Neural cell (in vitro differentiated cells): ENCODE data around the gene CABCOCO1. TPM values are rescaled to one million over a fixed set of nuclear protein-coding genes. Genes with fewer than 3 reads are reported as not detected.

ENCODE experiments used
- H2AFZ ChIP-seq: fragments of 200-600, 300-800 bp; sonication (generic), shearing (Covaris generic); 2 replicates; pipeline ENCODE4 v1.6.0; 2014; ENCODE audit warnings: low read depth, mild to moderate bottlenecking, antibody characterized with exemption, low read length, moderate library complexity
- H3F3A ChIP-seq: fragments of 200-600 bp; shearing (Covaris generic); 2 replicates; pipeline ENCODE4 v1.6.1; 2016; ENCODE audit warnings: mild to moderate bottlenecking, moderate library complexity, mixed read lengths, antibody characterized with exemption, low read length; ENCODE audit not compliant: insufficient read depth, poor library complexity, severe bottlenecking
- H3K27ac ChIP-seq: fragments of 200-600, 300-800 bp; sonication (generic), shearing (Covaris generic); 2 replicates; pipeline ENCODE4 v1.5.1; 2014; ENCODE audit warnings: mild to moderate bottlenecking, low read length, moderate library complexity
- H3K27me3 ChIP-seq: fragments of 300-800, 200-600 bp; sonication (generic), shearing (Covaris generic); 2 replicates; pipeline ENCODE4 v1.6.0; 2014; ENCODE audit warnings: mild to moderate bottlenecking, low read depth, low read length, moderate library complexity; ENCODE audit not compliant: insufficient read depth
- H3K36me3 ChIP-seq: fragments of 300-800, 200-600 bp; sonication (generic), shearing (Covaris generic); 2 replicates; pipeline ENCODE4 v1.5.1; 2014; ENCODE audit warnings: mild to moderate bottlenecking, antibody characterized with exemption, low read length, moderate library complexity; ENCODE audit not compliant: insufficient read depth
- H3K4me2 ChIP-seq: fragments of 300-800, 200-600 bp; sonication (generic), shearing (Covaris generic); 2 replicates; pipeline ENCODE4 v1.6.0; 2014; ENCODE audit warnings: mild to moderate bottlenecking, low read length
- H3K4me3 ChIP-seq: fragments of 300-800, 200-600 bp; sonication (generic), shearing (Covaris generic); 2 replicates; pipeline ENCODE4 v1.5.1; 2014; ENCODE audit warnings: mild to moderate bottlenecking, low read length, moderate library complexity
- H3K79me2 ChIP-seq: fragments of 200-600 bp; shearing (Covaris generic); replicated peaks from 2 replicates; pipeline ENCODE4 v1.6.0; 2014; ENCODE audit warnings: mild to moderate bottlenecking, low read length, moderate library complexity; ENCODE audit not compliant: insufficient read depth
- H3K9ac ChIP-seq: fragments of 300-800, 200-600 bp; sonication (generic), shearing (Covaris generic); 2 replicates; pipeline ENCODE4 v1.6.1; 2016; ENCODE audit warnings: mild to moderate bottlenecking, low read length, mixed read lengths
- H3K9me2 ChIP-seq: fragments of 200-600 bp; shearing (Covaris generic); 2 replicates; pipeline ENCODE4 v1.6.1; 2016; ENCODE audit warnings: mild to moderate bottlenecking, low read length, mixed read lengths; ENCODE audit not compliant: insufficient read depth
- H3K9me3 ChIP-seq: fragments of 200-600, 300-800 bp; sonication (generic), shearing (Covaris generic); 2 replicates; pipeline ENCODE4 v1.6.1; 2016; ENCODE audit warnings: mild to moderate bottlenecking, mixed run types, low read length, moderate library complexity, mixed read lengths
- H4K20me1 ChIP-seq: fragments of 200-600 bp; shearing (Covaris generic); 2 replicates; pipeline ENCODE4 v1.6.1; 2016; ENCODE audit warnings: mild to moderate bottlenecking, mixed run types; ENCODE audit not compliant: insufficient read depth
- CTCF ChIP-seq: fragments of 450-650 bp; IDR thresholded peaks from 2 replicates; pipeline ENCODE4 v1.5.1; 2014; ENCODE audit warnings: antibody characterized with exemption, mild to moderate bottlenecking, moderate library complexity; ENCODE audit not compliant: poor library complexity, severe bottlenecking
- EP300 ChIP-seq: fragments of 450-650 bp; conservative IDR thresholded peaks from 2 replicates; pipeline ENCODE4 v1.6.1; 2014; ENCODE audit warnings: antibody characterized with exemption, mild to moderate bottlenecking, moderate library complexity; ENCODE audit not compliant: poor library complexity, severe bottlenecking
- EZH2 ChIP-seq: fragments of 200-600, 300-800 bp; shearing (Covaris generic), sonication (generic); IDR thresholded peaks from 2 replicates; pipeline ENCODE4 v1.6.1; 2014; ENCODE audit warnings: antibody characterized with exemption, low read length, borderline replicate concordance, mild to moderate bottlenecking; ENCODE audit not compliant: insufficient read depth, poor library complexity, severe bottlenecking
- MXI1 ChIP-seq: fragments of 450-650 bp; conservative IDR thresholded peaks from 2 replicates; pipeline ENCODE4 v1.6.1; 2014; ENCODE audit warnings: antibody characterized with exemption, mild to moderate bottlenecking; ENCODE audit not compliant: poor library complexity, severe bottlenecking
- POLR2AphosphoS5 ChIP-seq: IDR thresholded peaks from 2 replicates; pipeline ENCODE4 v1.6.1; 2012
- RAD21 ChIP-seq: fragments of 450-650 bp; conservative IDR thresholded peaks from 2 replicates; pipeline ENCODE4 v1.6.1; 2014; ENCODE audit warnings: antibody characterized with exemption, mild to moderate bottlenecking, moderate library complexity
- REST ChIP-seq: IDR thresholded peaks from 2 replicates; pipeline ENCODE4 v1.6.1; 2012; ENCODE audit warnings: borderline replicate concordance
- SMC3 ChIP-seq: fragments of 450-650 bp; conservative IDR thresholded peaks from 2 replicates; pipeline ENCODE4 v1.6.1; 2014; ENCODE audit warnings: antibody characterized with exemption, mild to moderate bottlenecking, moderate library complexity; ENCODE audit not compliant: poor library complexity
- TAF1 ChIP-seq: IDR thresholded peaks from 2 replicates; pipeline ENCODE4 v1.6.1; 2012; ENCODE audit warnings: low read depth
- polyA plus RNA-seq: library from polyadenylated mRNA; depleted of rRNA; stranded (reverse); fragments of >200 nt; gene quantifications from 2 replicates; pipeline ENCODE4 v1.2.3, GENCODE V29; 2014

Gene CABCOCO1
- polyA plus RNA-seq, 1 donor from 2014 or later: 0.31 TPM

GRCh38 chr10:61616611-61617010, 46.1 kb upstream of the CABCOCO1 start:
- TF ChIP-seq POLR2AphosphoS5 (no peak), CTCF (no peak), EP300 (no peak)
- no peak overlapping the region for H2AFZ ChIP-seq

GRCh38 chr10:61617180-61617579, 45.5 kb upstream of the CABCOCO1 start:
- H3K9ac ChIP-seq: no peak overlapping the region
- no peaks in the 10 kb centered on the region for H3K36me3 ChIP-seq
- peak overlapping the region; percentile 66 for H3K27ac ChIP-seq
- peaks cover 2% of the 10 kb centered on the region for H3F3A ChIP-seq
- no peaks in the 10 kb centered on the region for H3K79me2 ChIP-seq
- H3K27me3 ChIP-seq: no peaks in the 10 kb centered on the region
- H3K4me3 ChIP-seq: no peak overlapping the region
- no peaks in the 10 kb centered on the region for H3K9me3 ChIP-seq
- no peaks in the 10 kb centered on the region for H4K20me1 ChIP-seq
- no peak overlapping the region for H3K4me2 ChIP-seq
- no peak overlapping the region for H2AFZ ChIP-seq
- TF ChIP-seq TAF1 (peak; percentile 38), RAD21 (no peak), EP300 (peak; percentile 99), MXI1 (no peak), POLR2AphosphoS5 (peak; percentile 92), REST (peak; percentile 95), CTCF (no peak), SMC3 (no peak), EZH2 (no peak)
- no peaks in the 10 kb centered on the region for H3K9me2 ChIP-seq

More at GRCh38 chr10:61616611-61617010, 46.1 kb upstream of the CABCOCO1 start:
- no peak overlapping the region for H3K4me3 ChIP-seq
- H3F3A ChIP-seq: peaks cover 2% of the 10 kb centered on the region
- no peaks in the 10 kb centered on the region for H3K9me2 ChIP-seq
- H3K9ac ChIP-seq: no peak overlapping the region
- no peaks in the 10 kb centered on the region for H3K9me3 ChIP-seq
- H3K27me3 ChIP-seq: no peaks in the 10 kb centered on the region
- H3K36me3 ChIP-seq: no peaks in the 10 kb centered on the region
- no peaks in the 10 kb centered on the region for H3K79me2 ChIP-seq
- H4K20me1 ChIP-seq: no peaks in the 10 kb centered on the region
- H3K4me2 ChIP-seq: no peak overlapping the region
- H3K27ac ChIP-seq: peak overlapping the region; percentile 37
